GM12891 (cell line): ENCODE data around the gene FOXN3.

Source experiments
- PAX5 ChIP-seq: IDR thresholded peaks from 2 replicates; pipeline ENCODE4 v1.6.1; 2011; ENCODE audit warnings: low read length, moderate library complexity, mild to moderate bottlenecking; ENCODE audit not compliant: insufficient read depth, severe bottlenecking
- POLR2A ChIP-seq: IDR thresholded peaks from 2 replicates; pipeline ENCODE4 v1.6.1; 2011; ENCODE audit warnings: low read depth, low read length, control low read depth
- POLR2AphosphoS5 ChIP-seq: IDR thresholded peaks from 2 replicates; pipeline ENCODE4 v1.6.1; 2011; ENCODE audit warnings: low read depth, low read length, control low read depth
- POU2F2 ChIP-seq: IDR thresholded peaks from 2 replicates; pipeline ENCODE4 v1.6.1; 2011; ENCODE audit warnings: low read depth, mild to moderate bottlenecking, control low read depth, low read length, moderate library complexity
- SPI1 ChIP-seq: IDR thresholded peaks from 2 replicates; pipeline ENCODE4 v1.6.1; 2011; ENCODE audit warnings: low read depth, low read length, control low read depth
- TAF1 ChIP-seq: IDR thresholded peaks from 2 replicates; pipeline ENCODE4 v1.6.1; 2011; ENCODE audit warnings: low read depth, low read length, control low read depth

DNA sequence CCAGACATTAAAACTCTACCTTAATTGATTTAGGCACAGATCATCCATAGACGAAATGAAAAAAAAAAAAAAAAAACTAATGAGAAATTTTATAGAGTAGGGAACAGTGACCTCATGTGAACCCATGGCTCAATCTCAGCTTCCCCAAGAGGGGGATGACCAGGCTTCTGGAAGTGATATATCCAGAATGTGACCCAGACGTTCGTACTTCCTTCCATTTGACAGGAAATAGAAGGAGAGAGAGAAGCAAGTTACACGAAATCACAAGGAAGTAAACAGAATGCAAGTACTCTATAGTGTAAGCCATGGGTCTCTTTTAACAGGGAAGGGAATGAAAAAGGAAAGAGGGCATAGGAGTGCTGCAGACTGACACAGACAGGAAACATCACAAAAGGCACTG lies 10.1 kb downstream of the FOXN3 start:
- no peak for TF ChIP-seq POU2F2
- no peak for TF ChIP-seq POLR2A
- no peak for TF ChIP-seq POLR2AphosphoS5
- no peak for TF ChIP-seq TAF1
- no peak for TF ChIP-seq SPI1
- no peak for TF ChIP-seq PAX5
